B cell (primary cell): Measurements from ENCODE around the gene CLEC1A. TPM values are rescaled to one million over a fixed set of nuclear protein-coding genes. Genes with fewer than 3 reads are reported as not detected.

ENCODE experiments used
- ATAC-seq: fragments of 200-7000 bp; cut with Tn5 transposase; one replicate; pipeline ENCODE4 v1.10.0; 2021; ENCODE audit warnings: low read depth, mild to moderate bottlenecking, moderate number of reproducible peaks, moderate library complexity
- CTCF ChIA-PET: fragments of 350-600 bp; sonication (Branson Sonifier 250); formaldehyde crosslinking; loops from one replicate; lab custom pipeline; 2021; ENCODE audit warnings: antibody characterized with exemption, inconsistent platforms; lab: Charles Lee
- POLR2A ChIA-PET: fragments of 350-600 bp; sonication (Branson Sonifier 250); formaldehyde crosslinking; loops from one replicate; lab custom pipeline; 2021; ENCODE audit warnings: antibody characterized with exemption; lab: Charles Lee
- DNase-seq: peaks from one replicate; pipeline ENCODE4 v3.0.0; 2013
- H2AFZ ChIP-seq: 2 replicates; pipeline ENCODE4 v1.6.1; 2012; ENCODE audit warnings: mild to moderate bottlenecking, low read depth, low read length; ENCODE audit not compliant: insufficient read depth, poor library complexity, severe bottlenecking
- H3K27ac ChIP-seq, 2 donors: 1 replicate in 1 of 2; 2 replicates in 1 of 2; pipeline ENCODE4 v1.5.1; 2012 to 2013; ENCODE audit warnings: low read length in 2 of 2, mild to moderate bottlenecking in 2 of 2, moderate library complexity in 1 of 2
- H3K27me3 ChIP-seq, 4 experiments: fragments of 200-600 bp in 1 of 4; sonication (generic) in 1 of 4; replicated peaks in 1 of 4; 1 replicate in 2 of 4; 2 replicates in 2 of 4; pipeline versions ENCODE4 v1.6.1 to v1.7.0; 2013 to 2016; ENCODE audit warnings: low read length in 3 of 4, mild to moderate bottlenecking in 2 of 4, mixed read lengths in 1 of 4, moderate library complexity in 1 of 4; ENCODE audit not compliant: insufficient read depth in 4 of 4, control insufficient read depth in 3 of 4; ENCODE audit errors: control extremely low read depth in 1 of 4
- H3K36me3 ChIP-seq, 2 experiments: replicated peaks in 1 of 2; 1 replicate in 1 of 2; 2 replicates in 1 of 2; pipeline versions ENCODE4 v1.6.1 to v1.7.1; 2013; ENCODE audit warnings: low read length in 1 of 2; ENCODE audit not compliant: insufficient read depth in 2 of 2, control insufficient read depth in 1 of 2; ENCODE audit errors: control extremely low read depth in 1 of 2, extremely low read depth in 1 of 2
- H3K4me1 ChIP-seq, 2 donors: fragments of 200-600 bp in 1 of 2; sonication (generic) in 1 of 2; 1 replicate in 1 of 2; 2 replicates in 1 of 2; pipeline versions ENCODE4 v1.5.1 to v1.6.1; 2013 to 2017; ENCODE audit warnings: low read length in 2 of 2; ENCODE audit not compliant: control insufficient read depth in 2 of 2, insufficient read depth in 2 of 2
- H3K4me2 ChIP-seq: replicated peaks from 2 replicates; pipeline ENCODE3; 2012; ENCODE audit warnings: mild to moderate bottlenecking, low read depth, low read length; ENCODE audit not compliant: poor library complexity, severe bottlenecking
- H3K4me3 ChIP-seq, 5 experiments: fragments of 200-600 bp in 1 of 5; sonication (generic) in 1 of 5; 1 replicate in 3 of 5; 2 replicates in 2 of 5; pipeline versions ENCODE4 v1.5.1 to v1.7.0; 2011 to 2016; ENCODE audit warnings: low read length in 4 of 5, mild to moderate bottlenecking in 4 of 5, low read depth in 2 of 5, control low read depth in 1 of 5, moderate library complexity in 1 of 5; ENCODE audit not compliant: insufficient read depth in 1 of 5; ENCODE audit errors: control extremely low read depth in 1 of 5, extremely low read depth in 1 of 5
- H3K79me2 ChIP-seq: fragments of 200-600 bp; sonication (generic); one replicate; pipeline ENCODE4 v1.6.0; 2016; ENCODE audit warnings: low read length; ENCODE audit not compliant: control insufficient read depth, insufficient read depth
- H3K9ac ChIP-seq: fragments of 200-600 bp; sonication (generic); 2 replicates; pipeline ENCODE4 v1.6.1; 2017; ENCODE audit warnings: mild to moderate bottlenecking, low read length, moderate library complexity
- H3K9me3 ChIP-seq, 3 donors: one replicate each; pipeline versions ENCODE4 v1.6.1 to v1.7.1; 2013; ENCODE audit warnings: low read length in 2 of 3; ENCODE audit not compliant: control insufficient read depth in 2 of 3, insufficient read depth in 1 of 3; ENCODE audit errors: control extremely low read depth in 1 of 3
- H4K20me1 ChIP-seq: 2 replicates; pipeline ENCODE4 v1.6.0; 2012; ENCODE audit warnings: mild to moderate bottlenecking, low read length; ENCODE audit not compliant: insufficient read depth, control insufficient read depth, poor library complexity, severe bottlenecking
- H3K27ac Mint-ChIP-seq: one replicate; pipeline ENCODE4 v1.8.0; 2021; ENCODE audit warnings: mixed read lengths
- H3K27me3 Mint-ChIP-seq: one replicate; pipeline ENCODE4 v1.8.0; 2021; ENCODE audit warnings: mixed read lengths
- H3K4me1 Mint-ChIP-seq: one replicate; pipeline ENCODE4 v1.8.0; 2021; ENCODE audit warnings: mixed read lengths
- H3K4me3 Mint-ChIP-seq: one replicate; pipeline ENCODE4 v1.8.0; 2021; ENCODE audit warnings: mixed read lengths
- H3K9me3 Mint-ChIP-seq: one replicate; pipeline ENCODE4 v1.8.0; 2022; ENCODE audit warnings: mixed read lengths; ENCODE audit not compliant: insufficient read depth
- EZH2 ChIP-seq: IDR thresholded peaks from 2 replicates; pipeline ENCODE4 v1.6.1; 2012; ENCODE audit warnings: borderline replicate concordance, low read depth, mild to moderate bottlenecking, moderate library complexity, low read length; ENCODE audit not compliant: insufficient read depth, poor library complexity, severe bottlenecking
- WGBS: methylation state at CpG from one replicate; pipeline ENCODE4 v1.1.5; 2013; ENCODE audit warnings: missing lambda C conversion rate; ENCODE audit not compliant: insufficient coverage; 5-methylcytosine and 5-hydroxymethylcytosine counted together
- intact Hi-C: fragments of 100-400 bp; cut with micrococcal nuclease; formaldehyde crosslinking; loops from one replicate; pipeline ENCODE4 v1.10.0; 2022
- polyA plus RNA-seq: library from polyadenylated mRNA; depleted of rRNA; stranded (reverse); fragments of >200 nt; gene quantifications from 2 replicates; pipeline ENCODE4 v1.2.3, GENCODE V29; 2012
- total RNA-seq, 2 donors: library from RNA; stranded (reverse); fragments of 120-200 nt in 1 of 2; gene quantifications; 1 replicate in 1 of 2; 2 replicates in 1 of 2; pipeline versions ENCODE4 v1.2.3 to v1.2.4, GENCODE V29; 2013 to 2022
- TF ChIP-seq, protein P1 (sequence below): fragments of 200-600 bp; IDR thresholded peaks from one replicate; pipeline ENCODE4 v1.8.0; 2022; ENCODE audit warnings: antibody characterized with exemption, mild to moderate bottlenecking

Gene CLEC1A
- total and polyA plus RNA-seq, 2 donors (not counting 1 experiment from before 2014, with no cell fraction given), result 0.10 TPM; not detected in 1

DNA sequence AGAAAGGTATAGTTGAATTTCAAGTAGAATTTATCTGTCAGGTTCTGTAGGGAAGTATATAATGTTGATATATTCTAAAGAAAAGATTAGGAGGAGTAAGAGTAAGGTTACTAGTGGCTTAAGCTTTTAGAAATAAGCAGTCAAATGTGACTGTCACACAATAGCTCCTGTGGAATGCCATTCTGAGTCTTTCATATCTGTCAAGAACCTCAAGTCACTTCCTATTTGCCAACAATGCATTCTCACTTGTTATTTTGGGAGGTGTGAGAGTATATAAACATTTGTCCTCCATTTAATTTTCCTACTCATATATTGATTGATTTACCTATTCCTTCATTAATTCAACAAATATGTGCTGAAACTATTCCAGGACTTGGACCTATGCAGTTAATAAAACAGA, 56.6 kb downstream of the CLEC1A start:
- DNase-seq (no peak), ATAC-seq (no peak)
- Histone ChIP-seq H4K20me1 (no peaks in the 10 kb centered on the region), H2AFZ (no peak overlapping the region), H3K27ac (no peak overlapping the region), H3K4me2 (no peak overlapping the region), H3K79me2 (no peaks in the 10 kb centered on the region), H3K9me3 (no peaks in the 10 kb centered on the region), H3K9ac (no peak overlapping the region), H3K36me3 (no peaks in the 10 kb centered on the region), H3K4me1 (no peaks in the 10 kb centered on the region), H3K4me3 (no peak overlapping the region), H3K27me3 (peaks cover 0 to 9% (median 1%) of the 10 kb centered on the region in 4 experiments)
- intact Hi-C loops, result no loop called here
- H3K4me1 Mint-ChIP-seq, result no peaks in the 10 kb centered on the region
- H3K27ac Mint-ChIP-seq, result no peak overlapping the region
- peaks cover 25% of the 10 kb centered on the region for H3K27me3 Mint-ChIP-seq
- H3K4me3 Mint-ChIP-seq, result no peak overlapping the region
- TF ChIP-seq, protein P1, sequence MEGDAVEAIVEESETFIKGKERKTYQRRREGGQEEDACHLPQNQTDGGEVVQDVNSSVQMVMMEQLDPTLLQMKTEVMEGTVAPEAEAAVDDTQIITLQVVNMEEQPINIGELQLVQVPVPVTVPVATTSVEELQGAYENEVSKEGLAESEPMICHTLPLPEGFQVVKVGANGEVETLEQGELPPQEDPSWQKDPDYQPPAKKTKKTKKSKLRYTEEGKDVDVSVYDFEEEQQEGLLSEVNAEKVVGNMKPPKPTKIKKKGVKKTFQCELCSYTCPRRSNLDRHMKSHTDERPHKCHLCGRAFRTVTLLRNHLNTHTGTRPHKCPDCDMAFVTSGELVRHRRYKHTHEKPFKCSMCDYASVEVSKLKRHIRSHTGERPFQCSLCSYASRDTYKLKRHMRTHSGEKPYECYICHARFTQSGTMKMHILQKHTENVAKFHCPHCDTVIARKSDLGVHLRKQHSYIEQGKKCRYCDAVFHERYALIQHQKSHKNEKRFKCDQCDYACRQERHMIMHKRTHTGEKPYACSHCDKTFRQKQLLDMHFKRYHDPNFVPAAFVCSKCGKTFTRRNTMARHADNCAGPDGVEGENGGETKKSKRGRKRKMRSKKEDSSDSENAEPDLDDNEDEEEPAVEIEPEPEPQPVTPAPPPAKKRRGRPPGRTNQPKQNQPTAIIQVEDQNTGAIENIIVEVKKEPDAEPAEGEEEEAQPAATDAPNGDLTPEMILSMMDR, result no peak
- no peak for TF ChIP-seq EZH2
- ChIA-PET CTCF (interaction anchor here (0.8 to 1.5 kb wide), 2 partner anchors 8 to 292 kb away, joined by 3 to 4 read pairs; no protein-coding TSS in a partner anchor), POLR2A (no interaction called here)
- no peaks in the 10 kb centered on the region for H3K9me3 Mint-ChIP-seq

DNA sequence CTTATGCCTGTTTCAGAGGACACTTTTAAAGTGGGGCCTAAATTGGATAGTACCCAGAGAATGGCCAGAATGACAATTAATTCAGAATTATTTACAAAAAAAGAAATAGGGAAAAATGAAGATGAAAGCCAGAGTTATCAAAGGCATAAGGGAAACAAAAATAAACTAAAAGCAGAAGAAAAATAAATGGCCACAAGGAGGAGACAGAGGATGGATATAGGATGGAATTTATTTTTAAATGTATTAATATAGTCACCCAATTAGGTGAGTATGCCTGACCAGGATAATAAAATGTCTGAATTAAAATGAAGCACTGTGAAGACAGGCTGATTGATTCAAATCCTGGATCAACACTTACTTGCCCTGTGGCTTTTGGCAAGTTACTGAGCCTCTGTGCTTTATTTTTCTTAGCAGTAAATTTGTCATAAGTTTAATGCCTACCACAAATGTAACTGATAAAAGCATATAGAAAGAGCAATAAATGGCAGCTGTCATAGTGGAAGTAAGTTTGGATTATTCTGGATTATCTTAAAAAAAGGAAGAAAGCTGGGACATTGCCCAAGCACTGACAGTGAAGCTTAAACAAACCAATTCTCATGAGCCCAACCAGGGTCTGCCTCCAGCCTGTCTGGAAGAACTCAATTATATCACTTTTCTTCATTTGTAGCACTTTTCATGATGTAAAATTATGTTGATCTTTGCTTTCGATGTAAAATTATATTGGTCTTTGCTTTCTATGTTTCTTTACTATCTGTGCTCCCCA, 64.8 kb downstream of the CLEC1A start:
- Mint-ChIP-seq H3K9me3 (no peaks in the 10 kb centered on the region), H3K27ac (no peak overlapping the region), H3K4me1 (no peaks in the 10 kb centered on the region), H3K4me3 (no peak overlapping the region), H3K27me3 (peaks cover 46% of the 10 kb centered on the region)
- intact Hi-C loops, result loop anchor here (10.0 kb wide), 2 partner anchors 91 to 161 kb away; no protein-coding TSS in a partner anchor
- CTCF ChIA-PET, result interaction anchor here (0.7 to 1.5 kb wide), 4 partner anchors 9 to 283 kb away, joined by 4 read pairs; no protein-coding TSS in a partner anchor
- no peaks in the 10 kb centered on the region for H3K79me2 ChIP-seq
- peaks cover 0 to 3% (median 0%) of the 10 kb centered on the region in 4 experiments for H3K27me3 ChIP-seq
- DNase-seq, result peak; percentile 20
- no peak for ATAC-seq
- no peak for TF ChIP-seq EZH2
- TF ChIP-seq, protein P1, result peak; percentile 56
- H3K4me1 ChIP-seq, result no peaks in the 10 kb centered on the region
- H3K4me3 ChIP-seq, result no peak overlapping the region
- no peak overlapping the region for H3K4me2 ChIP-seq
- H3K36me3 ChIP-seq, result no peaks in the 10 kb centered on the region
- no peak overlapping the region for H3K27ac ChIP-seq
- H3K9me3 ChIP-seq, result no peaks in the 10 kb centered on the region
- no peaks in the 10 kb centered on the region for H4K20me1 ChIP-seq
- H3K9ac ChIP-seq, result no peak overlapping the region
- no CpG with 5 or more reads among the region's 1 CpG for WGBS
- POLR2A ChIA-PET, result no interaction called here
- H2AFZ ChIP-seq, result no peak overlapping the region
